ENCODE data around the gene RNF2.
"Not testable (repeated sequence)": the region's sequence is repeated elsewhere in the genome, so short reads cannot be mapped to it uniquely, and the experiment has no call there.

The RNF2 gene

GRCh38 chr1:185044981-185045813 lies at the start of gene RNF2:
Gene RNF2, plus strand, starts transcription at chr1:185045558. Its CDS starts 41,996 bp downstream, at chr1:185087554.
- peak; percentile 50 for DNase-seq (ENCODE audit: low read depth)

GRCh38 chr1:184999974-185000373 lies 45.4 kb upstream of the RNF2 start:
- DNase-seq (ENCODE audit: low read depth), result not testable (repeated sequence)

- DNase-seq (ENCODE audit: low read depth), result not testable (repeated sequence)
Observed at GRCh38 chr1:185001312-185001880, 44.0 kb upstream of the RNF2 start.

GRCh38 chr1:185008838-185009237 lies 36.5 kb upstream of the RNF2 start:
- DNase-seq (ENCODE audit: low read depth), result no peak

- no peak for DNase-seq (ENCODE audit: low read depth)
Observed at GRCh38 chr1:185010361-185010760, 35.0 kb upstream of the RNF2 start.

- no peak for DNase-seq (ENCODE audit: low read depth)
Observed at GRCh38 chr1:185014941-185015340, 30.4 kb upstream of the RNF2 start.

- DNase-seq (ENCODE audit: low read depth), result no peak
Observed at GRCh38 chr1:185015631-185016030, 29.7 kb upstream of the RNF2 start.

GRCh38 chr1:185016880-185017279 lies 28.5 kb upstream of the RNF2 start:
- no peak for DNase-seq (ENCODE audit: low read depth)

GRCh38 chr1:185017338-185017737 lies 28.0 kb upstream of the RNF2 start:
- no peak for DNase-seq (ENCODE audit: low read depth)

- no peak for DNase-seq (ENCODE audit: low read depth)
Observed at GRCh38 chr1:185017966-185018365, 27.4 kb upstream of the RNF2 start.

- DNase-seq (ENCODE audit: low read depth), result no peak
Observed at GRCh38 chr1:185027252-185027882, 18.0 kb upstream of the RNF2 start.

- DNase-seq (ENCODE audit: low read depth), result no peak
Observed at GRCh38 chr1:185033686-185034085, 11.7 kb upstream of the RNF2 start.

- DNase-seq (ENCODE audit: low read depth), result no peak
Observed at GRCh38 chr1:185035258-185035657, 10.1 kb upstream of the RNF2 start.

GRCh38 chr1:185038813-185039376 lies 6.5 kb upstream of the RNF2 start:
- DNase-seq (ENCODE audit: low read depth), result no peak

- DNase-seq (ENCODE audit: low read depth), result no peak
Observed at GRCh38 chr1:185039726-185040407, 5.5 kb upstream of the RNF2 start.

GRCh38 chr1:185040408-185040735 lies 5.0 kb upstream of the RNF2 start:
- no peak for DNase-seq (ENCODE audit: low read depth)

- no peak for DNase-seq (ENCODE audit: low read depth)
Observed at GRCh38 chr1:185041742-185042141, 3.6 kb upstream of the RNF2 start.

- DNase-seq (ENCODE audit: low read depth), result no peak
Observed at GRCh38 chr1:185042737-185043136, 2.6 kb upstream of the RNF2 start.

- no peak for DNase-seq (ENCODE audit: low read depth)
Observed at GRCh38 chr1:185044387-185044786, 971 bp upstream of the RNF2 start.

GRCh38 chr1:185045814-185046492 lies 595 bp downstream of the RNF2 start:
- DNase-seq (ENCODE audit: low read depth), result peak; percentile 5

- DNase-seq (ENCODE audit: low read depth), result no peak
Observed at GRCh38 chr1:185046668-185047067, 1.3 kb downstream of the RNF2 start.

GRCh38 chr1:185049670-185050069 lies 4.3 kb downstream of the RNF2 start:
- DNase-seq (ENCODE audit: low read depth), result no peak
